Ascending aorta (tissue), 2 donors: ENCODE data around the gene SLC24A3. TPM values are rescaled to one million over a fixed set of nuclear protein-coding genes. Genes with fewer than 3 reads are reported as not detected.
A peak's percentile ranks its signal among the peaks of the same experiment; 100 is the strongest.

Source experiments
- DNase-seq, 2 donors: peaks; one replicate each; pipeline ENCODE4 v3.0.0-alpha.2; 2019; ENCODE audit warnings: low spot score in 2 of 2
- H3K27ac ChIP-seq, 2 donors: fragments of 200-600 bp; sonication (generic); one replicate each; pipeline ENCODE4 v1.5.1; 2016 to 2017; ENCODE audit warnings: mild to moderate bottlenecking in 1 of 2
- H3K27me3 ChIP-seq: fragments of 200-600 bp; sonication (generic); one replicate; pipeline ENCODE4 v1.5.1; 2017
- H3K36me3 ChIP-seq, 2 donors: fragments of 200-600 bp; sonication (generic); one replicate each; pipeline ENCODE4 v1.5.1; 2016
- H3K4me1 ChIP-seq, 2 donors: fragments of 200-600 bp; sonication (generic); one replicate each; pipeline ENCODE4 v1.5.1; 2016 to 2017; ENCODE audit warnings: mild to moderate bottlenecking in 1 of 2
- H3K4me3 ChIP-seq, 2 donors: fragments of 200-600 bp; sonication (generic); one replicate each; pipeline ENCODE4 v1.5.1; 2016 to 2017; ENCODE audit warnings: mild to moderate bottlenecking in 1 of 2
- H3K9me3 ChIP-seq, 2 donors: fragments of 200-600 bp; sonication (generic); one replicate each; pipeline ENCODE4 v1.5.1; 2016
- CTCF ChIP-seq, 3 experiments: fragments of 200-600 bp in 2 of 3; fragments of 450-650 bp in 1 of 3; sonication (generic) in 2 of 3; IDR thresholded peaks; one replicate each; pipeline ENCODE4 v1.5.1; 2016 to 2019; ENCODE audit warnings: antibody characterized with exemption in 3 of 3, mild to moderate bottlenecking in 1 of 3, moderate library complexity in 1 of 3
- intact Hi-C: fragments of 100-400 bp; cut with DNase I; formaldehyde crosslinking; loops from one replicate; pipeline ENCODE4 v1.15.1; 2023
- total RNA-seq: library from RNA; depleted of rRNA; stranded (reverse); fragments of >200 nt; gene quantifications from one replicate; pipeline ENCODE4 v1.1.0, GENCODE V29; 2016

SLC24A3 gene
- total RNA-seq, 1 donor from 2014 or later, result 12.9 TPM

- peak overlapping the region; percentile 92 to 97 for H3K4me3 ChIP-seq
- H3K36me3 ChIP-seq, result no peaks in the 10 kb centered on the region
- peak; percentile 69 to 93 for DNase-seq
- no peak for TF ChIP-seq CTCF (IDR thresholded peaks at IDR 0.05)
- no peaks in the 10 kb centered on the region for H3K27me3 ChIP-seq
- H3K9me3 ChIP-seq, result no peaks in the 10 kb centered on the region
- intact Hi-C loops, result loop anchor here (1.0 to 5.0 kb wide), 3 partner anchors 22 to 130 kb away; no protein-coding TSS in a partner anchor
- H3K4me1 ChIP-seq, result peaks cover 5 to 17% of the 10 kb centered on the region in 2 donors
- H3K27ac ChIP-seq, result peak overlapping the region; percentile 97
Measured at GRCh38 chr20:19757487-19758132, 545.2 kb downstream of the SLC24A3 start.

DNA sequence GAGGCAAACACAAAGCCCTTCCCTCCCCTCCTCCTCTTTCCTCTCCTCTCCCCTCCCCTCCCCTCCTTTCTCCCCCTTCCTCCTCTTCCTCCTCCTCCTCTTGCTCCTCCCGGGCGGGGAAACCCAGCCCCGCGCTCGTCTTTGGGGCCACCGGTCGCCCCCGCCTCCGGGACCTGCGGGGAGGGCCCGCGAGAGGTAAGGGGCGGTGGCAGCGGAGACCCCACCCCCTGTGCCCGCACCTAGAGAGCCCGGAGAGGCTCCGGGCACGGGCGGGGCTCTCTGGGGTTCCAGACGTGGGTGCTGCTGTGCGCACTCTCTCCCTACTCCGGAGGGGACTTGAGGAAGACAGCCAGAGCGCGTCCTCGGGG lies 545.7 kb downstream of the SLC24A3 start, which contains the start of gene RIN2:
TSS of gene RIN2 (plus strand) at position 126 of the 368 bp plus-strand sequence. CDS start 131,344 bp downstream, outside the sequence.
- Histone ChIP-seq H3K4me1 (peaks cover 5 to 17% of the 10 kb centered on the region in 2 donors), H3K9me3 (no peaks in the 10 kb centered on the region), H3K36me3 (no peaks in the 10 kb centered on the region), H3K27me3 (no peaks in the 10 kb centered on the region), H3K4me3 (peak within 1 kb of the TSS; percentile 92 to 97), H3K27ac (peak within 1 kb of the TSS; percentile 97)
- DNase-seq, result no peak
- no peak for TF ChIP-seq CTCF (IDR thresholded peaks at IDR 0.05)
- intact Hi-C loops, result loop anchor here (1.0 to 5.0 kb wide), 3 partner anchors 23 to 129 kb away; no protein-coding TSS in a partner anchor

DNA sequence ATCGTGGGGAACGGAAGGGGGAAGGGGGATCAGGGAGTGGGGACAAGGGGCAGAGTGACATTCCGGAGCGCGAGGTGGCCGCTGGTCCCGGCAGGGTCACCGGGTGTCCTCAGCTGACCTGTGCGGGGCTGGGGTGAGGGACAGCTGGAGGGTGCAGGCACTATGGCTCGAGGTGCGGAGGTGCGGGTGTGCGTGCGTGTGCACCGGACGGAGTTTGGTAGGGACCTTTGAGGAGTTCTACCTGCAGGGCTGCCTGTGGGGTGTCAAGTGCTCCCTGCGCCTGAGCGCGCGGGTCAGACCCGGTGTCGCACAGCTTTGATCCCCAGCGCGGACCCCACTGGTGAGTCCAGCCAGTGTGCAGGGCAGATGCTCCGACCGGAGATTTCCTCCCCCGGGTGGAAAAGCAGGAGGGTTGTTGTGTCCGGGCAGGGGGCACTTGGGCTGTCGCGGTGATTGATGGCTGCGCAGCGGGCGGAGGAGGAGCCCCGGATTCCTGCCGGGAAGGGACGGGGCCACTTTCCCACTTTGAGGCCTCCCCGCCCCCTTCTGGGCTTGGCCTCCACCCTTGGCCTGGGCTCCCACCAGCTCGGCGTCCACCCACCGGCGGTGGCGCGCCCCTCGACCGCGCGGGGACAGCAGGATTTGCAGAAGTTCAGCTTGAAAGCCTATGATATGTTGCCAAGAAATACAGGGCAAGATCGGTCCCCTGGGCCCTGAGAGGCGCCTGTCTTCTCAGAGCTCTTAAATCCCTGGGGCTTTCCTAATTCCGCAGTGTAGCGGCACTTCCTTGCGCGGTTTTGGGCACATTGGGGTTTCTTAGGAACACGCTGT lies 546.3 kb downstream of the SLC24A3 start:
- H3K36me3 ChIP-seq, result no peaks in the 10 kb centered on the region
- H3K4me3 ChIP-seq, result peak overlapping the region; percentile 92 to 97
- H3K27ac ChIP-seq, result peak overlapping the region; percentile 97
- TF ChIP-seq CTCF (IDR thresholded peaks at IDR 0.05), result no peak
- intact Hi-C loops, result loop anchor here (1.0 to 5.0 kb wide), 3 partner anchors 23 to 129 kb away; no protein-coding TSS in a partner anchor
- no peaks in the 10 kb centered on the region for H3K27me3 ChIP-seq
- no peaks in the 10 kb centered on the region for H3K9me3 ChIP-seq
- H3K4me1 ChIP-seq, result peaks cover 5 to 17% of the 10 kb centered on the region in 2 donors
- peak in 1 of 2 donors; percentile 88 for DNase-seq

GRCh38 chr20:19760371-19760721 lies 547.9 kb downstream of the SLC24A3 start:
- H3K36me3 ChIP-seq, result no peaks in the 10 kb centered on the region
- H3K4me3 ChIP-seq, result no peak overlapping the region
- intact Hi-C loops, result loop anchor here (2.0 kb wide), 1 partner anchor 68 kb away; no protein-coding TSS in a partner anchor
- peak overlapping the region; percentile 44 to 97 for H3K27ac ChIP-seq
- H3K27me3 ChIP-seq, result no peaks in the 10 kb centered on the region
- no peak for TF ChIP-seq CTCF (IDR thresholded peaks at IDR 0.05)
- DNase-seq, result no peak
- H3K4me1 ChIP-seq, result peaks cover 5 to 17% of the 10 kb centered on the region in 2 donors
- H3K9me3 ChIP-seq, result no peaks in the 10 kb centered on the region

GRCh38 chr20:19761326-19761725 lies 548.9 kb downstream of the SLC24A3 start:
- TF ChIP-seq CTCF (IDR thresholded peaks at IDR 0.05), result no peak
- Histone ChIP-seq H3K4me3 (no peak overlapping the region), H3K4me1 (peaks cover 5 to 17% of the 10 kb centered on the region in 2 donors), H3K36me3 (no peaks in the 10 kb centered on the region), H3K27ac (peak overlapping the region in 1 of 2 donors; percentile 97), H3K27me3 (no peaks in the 10 kb centered on the region), H3K9me3 (no peaks in the 10 kb centered on the region)
- no peak for DNase-seq
- intact Hi-C loops, result loop anchor here (2.0 kb wide), 1 partner anchor 69 kb away; no protein-coding TSS in a partner anchor
